Esophagus squamous epithelium (tissue), 5 donors: ENCODE results near the gene BPTF. TPM values are rescaled to one million over a fixed set of nuclear protein-coding genes. Genes with fewer than 3 reads are reported as not detected.
"Not testable (repeated sequence)": the region's sequence is repeated elsewhere in the genome, so short reads cannot be mapped to it uniquely, and the experiment has no call there.

Experiments used
- DNase-seq: peaks from one replicate; lab custom pipeline; 2025; lab: John Stamatoyannopoulos, UW
- H3K27ac ChIP-seq, 4 donors: fragments of 200-600 bp; sonication (generic); one replicate each; pipeline ENCODE4 v1.5.1; 2016 to 2019; ENCODE audit warnings: mild to moderate bottlenecking in 1 of 4
- H3K27me3 ChIP-seq, 4 donors: fragments of 200-600 bp; sonication (generic); 1 replicate in 3 of 4; 2 replicates in 1 of 4; pipeline versions ENCODE4 v1.5.1 to v1.6.0; 2017 to 2021; ENCODE audit warnings: antibody characterized with exemption in 1 of 4
- H3K36me3 ChIP-seq, 3 donors: fragments of 200-600 bp; sonication (generic); one replicate each; pipeline ENCODE4 v1.5.1; 2016 to 2019
- H3K4me1 ChIP-seq, 3 donors: fragments of 200-600 bp; sonication (generic); one replicate each; pipeline ENCODE4 v1.5.1; 2017 to 2019
- H3K4me3 ChIP-seq, 4 donors: fragments of 200-600 bp; sonication (generic); 1 replicate in 3 of 4; 2 replicates in 1 of 4; pipeline ENCODE4 v1.5.1; 2016 to 2019; ENCODE audit warnings: mild to moderate bottlenecking in 2 of 4, moderate library complexity in 1 of 4
- H3K9me3 ChIP-seq, 3 donors: fragments of 200-600 bp; sonication (generic); one replicate each; pipeline ENCODE4 v1.5.1; 2016 to 2019
- POLR2A ChIP-seq, 4 donors: fragments of 450-650 bp; IDR thresholded peaks; one replicate each; pipeline ENCODE4 v1.6.1; 2017; ENCODE audit warnings: antibody characterized with exemption in 4 of 4, mild to moderate bottlenecking in 4 of 4, moderate library complexity in 3 of 4
- WGBS, 2 donors: methylation state at CpG; one replicate each; pipeline ENCODE4 v1.1.5; 2018; 5-methylcytosine and 5-hydroxymethylcytosine counted together
- intact Hi-C: fragments of 100-400 bp; cut with DNase I; formaldehyde crosslinking; loops from one replicate; pipeline ENCODE4 v1.15.0; 2022
- total RNA-seq, 4 donors: library from RNA; depleted of rRNA; stranded (reverse); fragments of >200 nt; gene quantifications; one replicate each; pipeline ENCODE4 v1.1.0, GENCODE V29; 2016
- TF ChIP-seq, protein P1 (sequence below), 6 experiments: fragments of 450-650 bp in 4 of 6; fragments of 200-600 bp in 2 of 6; sonication (generic) in 2 of 6; IDR thresholded peaks; one replicate each; pipeline ENCODE4 v1.5.1; 2016 to 2019; ENCODE audit warnings: antibody characterized with exemption in 6 of 6, mild to moderate bottlenecking in 4 of 6, moderate library complexity in 4 of 6
- donor health status: DM: yes; HTN: yes; CAD: no.

The BPTF gene
- total RNA-seq, 4 donors from 2014 or later: 37.6 to 84.1 (median 53.0) TPM

DNA sequence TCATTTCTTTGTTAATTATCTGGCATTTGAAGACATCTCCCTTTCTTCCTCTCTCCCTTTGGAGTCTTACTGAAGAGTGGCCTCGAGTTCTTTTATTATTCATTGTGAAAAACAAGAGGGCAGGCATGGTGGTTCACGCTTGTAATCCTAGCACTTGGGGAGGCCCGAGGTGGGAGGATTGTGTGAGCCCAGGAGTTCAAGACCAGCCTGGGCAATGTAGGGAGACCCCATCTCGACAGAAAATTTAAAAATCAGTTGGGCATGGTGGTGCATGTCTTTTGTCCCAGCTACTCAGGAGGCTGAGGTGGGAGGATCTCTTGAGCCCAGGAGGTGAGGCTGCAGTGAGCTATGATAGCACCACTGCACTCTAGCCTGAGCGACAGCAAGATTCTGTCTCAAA, 20.1 kb downstream of the BPTF start:
- Histone ChIP-seq H3K4me1 (peaks cover 0 to 8% (median 0%) of the 10 kb centered on the region in 3 donors), H3K27me3 (no peaks in the 10 kb centered on the region), H3K36me3 (no peaks in the 10 kb centered on the region), H3K9me3 (no peaks in the 10 kb centered on the region), H3K27ac (no peak overlapping the region), H3K4me3 (no peak overlapping the region)
- no peak for TF ChIP-seq POLR2A (IDR thresholded peaks at IDR 0.05)
- TF ChIP-seq, protein P1, sequence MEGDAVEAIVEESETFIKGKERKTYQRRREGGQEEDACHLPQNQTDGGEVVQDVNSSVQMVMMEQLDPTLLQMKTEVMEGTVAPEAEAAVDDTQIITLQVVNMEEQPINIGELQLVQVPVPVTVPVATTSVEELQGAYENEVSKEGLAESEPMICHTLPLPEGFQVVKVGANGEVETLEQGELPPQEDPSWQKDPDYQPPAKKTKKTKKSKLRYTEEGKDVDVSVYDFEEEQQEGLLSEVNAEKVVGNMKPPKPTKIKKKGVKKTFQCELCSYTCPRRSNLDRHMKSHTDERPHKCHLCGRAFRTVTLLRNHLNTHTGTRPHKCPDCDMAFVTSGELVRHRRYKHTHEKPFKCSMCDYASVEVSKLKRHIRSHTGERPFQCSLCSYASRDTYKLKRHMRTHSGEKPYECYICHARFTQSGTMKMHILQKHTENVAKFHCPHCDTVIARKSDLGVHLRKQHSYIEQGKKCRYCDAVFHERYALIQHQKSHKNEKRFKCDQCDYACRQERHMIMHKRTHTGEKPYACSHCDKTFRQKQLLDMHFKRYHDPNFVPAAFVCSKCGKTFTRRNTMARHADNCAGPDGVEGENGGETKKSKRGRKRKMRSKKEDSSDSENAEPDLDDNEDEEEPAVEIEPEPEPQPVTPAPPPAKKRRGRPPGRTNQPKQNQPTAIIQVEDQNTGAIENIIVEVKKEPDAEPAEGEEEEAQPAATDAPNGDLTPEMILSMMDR (IDR thresholded peaks at IDR 0.05): no peak
- intact Hi-C loops: no loop called here
- DNase-seq: no peak
- 85 to 88% methylated on average over 4 to 5 of the region's 5 CpGs for WGBS, 2 donors

DNA sequence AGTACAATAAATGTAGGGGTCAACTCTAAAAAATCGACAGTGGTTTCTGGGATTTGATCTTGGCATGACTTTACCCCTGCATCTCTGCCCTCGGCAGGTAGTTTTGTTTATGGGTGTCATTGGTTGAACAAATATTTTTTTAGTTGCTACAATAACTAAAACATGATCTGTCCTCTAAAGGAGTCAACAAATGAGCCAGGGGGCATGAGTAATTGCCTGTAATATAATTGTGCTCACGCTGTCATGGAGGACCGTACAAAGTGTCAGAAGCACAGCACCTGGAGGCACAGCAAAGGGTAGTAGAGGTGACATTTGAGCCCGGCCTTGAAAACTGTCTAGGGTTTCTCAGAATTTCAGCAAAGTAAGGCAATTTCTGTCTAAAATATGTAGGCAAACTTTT, 22.9 kb downstream of the BPTF start:
- 80 to 85% methylated on average over 5 of the region's 5 CpGs for WGBS, 2 donors
- H3K4me3 ChIP-seq, H3K36me3 ChIP-seq, H3K9me3 ChIP-seq, H3K27ac ChIP-seq, H3K27me3 ChIP-seq, DNase-seq, H3K4me1 ChIP-seq, intact Hi-C loops: not testable (repeated sequence)

DNA sequence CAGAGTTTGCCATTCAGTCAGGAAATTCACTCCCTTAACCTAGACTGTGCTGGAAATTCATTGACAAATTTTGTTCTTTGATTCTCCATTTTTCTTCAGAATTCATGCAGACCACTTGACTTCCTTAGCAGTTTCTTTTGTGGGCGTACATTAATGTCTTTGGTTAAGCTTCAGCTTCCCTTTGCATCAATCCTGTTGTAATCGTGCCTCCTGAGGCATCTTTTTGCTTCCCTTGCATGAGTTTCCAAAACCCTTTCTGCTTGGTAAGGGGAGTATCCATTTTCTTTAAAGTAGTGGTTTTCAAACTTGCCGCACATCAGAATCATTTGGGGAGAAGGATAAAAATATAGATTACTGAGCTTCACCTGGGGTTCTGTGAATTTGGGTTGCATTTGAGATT, 23.5 kb downstream of the BPTF start:
- H3K27ac ChIP-seq, intact Hi-C loops, H3K27me3 ChIP-seq, H3K4me3 ChIP-seq, H3K9me3 ChIP-seq, H3K4me1 ChIP-seq, DNase-seq, H3K36me3 ChIP-seq: not testable (repeated sequence)
- 75 to 78% methylated on average over 3 of the region's 3 CpGs for WGBS, 2 donors

- H3K36me3 ChIP-seq: peaks cover 0 to 21% (median 0%) of the 10 kb centered on the region in 3 donors
- H3K27ac ChIP-seq: no peak overlapping the region
- WGBS, 2 donors: 77 to 86% methylated on average over 8 of the region's 8 CpGs
- peaks cover 0 to 16% (median 7%) of the 10 kb centered on the region in 3 donors for H3K4me1 ChIP-seq
- TF ChIP-seq POLR2A (IDR thresholded peaks at IDR 0.05): no peak
- TF ChIP-seq, protein P1 (IDR thresholded peaks at IDR 0.05): no peak
- H3K27me3 ChIP-seq: no peaks in the 10 kb centered on the region
- no peak overlapping the region for H3K4me3 ChIP-seq
- no peaks in the 10 kb centered on the region for H3K9me3 ChIP-seq
- intact Hi-C loops: no loop called here
- no peak for DNase-seq
Observed at GRCh38 chr17:67850991-67851631, 25.8 kb downstream of the BPTF start.

DNA sequence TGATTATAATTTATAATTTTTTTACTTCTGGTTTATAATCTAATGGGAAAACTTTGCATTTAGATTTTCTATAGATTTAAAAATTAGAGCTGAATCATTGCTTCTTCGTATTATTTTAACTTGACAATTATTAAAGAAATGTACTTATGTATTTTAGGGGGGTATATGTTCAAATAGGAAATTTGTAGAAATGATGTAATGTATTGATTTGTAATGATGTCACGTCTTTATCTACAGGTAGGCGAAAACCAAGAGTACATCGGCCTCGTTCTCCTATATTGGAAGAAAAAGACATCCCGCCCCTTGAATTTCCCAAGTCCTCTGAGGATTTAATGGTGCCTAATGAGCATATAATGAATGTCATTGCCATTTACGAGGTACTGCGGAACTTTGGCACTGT, 28.4 kb downstream of the BPTF start:
- DNase-seq: no peak
- no peak overlapping the region for H3K4me3 ChIP-seq
- no peak overlapping the region for H3K27ac ChIP-seq
- intact Hi-C loops: no loop called here
- 93 to 94% methylated on average over 8 of the region's 8 CpGs for WGBS, 2 donors
- H3K27me3 ChIP-seq: no peaks in the 10 kb centered on the region
- peaks cover 0 to 21% (median 0%) of the 10 kb centered on the region in 3 donors for H3K36me3 ChIP-seq
- no peak for TF ChIP-seq POLR2A (IDR thresholded peaks at IDR 0.05)
- TF ChIP-seq, protein P1 (IDR thresholded peaks at IDR 0.05): no peak
- H3K9me3 ChIP-seq: no peaks in the 10 kb centered on the region
- H3K4me1 ChIP-seq: peaks cover 0 to 18% (median 11%) of the 10 kb centered on the region in 3 donors

- Histone ChIP-seq H3K4me1 (peaks cover 0 to 25% (median 15%) of the 10 kb centered on the region in 3 donors), H3K27me3 (no peaks in the 10 kb centered on the region), H3K4me3 (no peak overlapping the region), H3K36me3 (peaks cover 0 to 21% (median 0%) of the 10 kb centered on the region in 3 donors), H3K27ac (no peak overlapping the region), H3K9me3 (no peaks in the 10 kb centered on the region)
- TF ChIP-seq, protein P1 (IDR thresholded peaks at IDR 0.05): no peak
- TF ChIP-seq POLR2A (IDR thresholded peaks at IDR 0.05): no peak
- no peak for DNase-seq
- intact Hi-C loops: no loop called here
- WGBS, 2 donors: 89 to 94% methylated on average over 6 of the region's 6 CpGs
Observed at GRCh38 chr17:67854378-67854777, 29.1 kb downstream of the BPTF start.
